ENCODE data around the gene KRT81. TPM values are rescaled to one million over a fixed set of nuclear protein-coding genes. Genes with fewer than 3 reads are reported as not detected.

The KRT81 gene
- total RNA-seq, 1 experiment from 2014 or later = 0.90 TPM

DNA sequence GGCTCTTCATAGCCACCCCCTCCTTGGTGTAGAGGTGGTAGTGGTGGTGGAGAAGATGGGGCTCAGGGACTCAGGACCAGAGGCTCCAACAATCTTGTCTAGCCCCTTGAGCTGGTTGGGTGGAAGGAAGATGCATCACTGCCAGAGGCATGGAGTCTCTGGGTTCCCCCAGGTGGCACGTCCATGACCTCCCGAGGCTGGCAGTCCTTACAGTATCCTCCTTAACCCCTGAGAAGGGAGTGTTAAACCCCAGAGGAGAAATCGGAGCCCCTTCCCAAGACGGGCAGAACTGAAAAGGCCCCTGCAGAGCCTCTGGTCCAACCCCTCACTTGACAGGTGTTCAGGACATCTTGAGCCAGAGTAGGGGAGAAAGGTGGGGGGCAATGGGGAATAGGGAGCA lies 20.8 kb upstream of the KRT81 start:
- TF ChIP-seq, protein P1, sequence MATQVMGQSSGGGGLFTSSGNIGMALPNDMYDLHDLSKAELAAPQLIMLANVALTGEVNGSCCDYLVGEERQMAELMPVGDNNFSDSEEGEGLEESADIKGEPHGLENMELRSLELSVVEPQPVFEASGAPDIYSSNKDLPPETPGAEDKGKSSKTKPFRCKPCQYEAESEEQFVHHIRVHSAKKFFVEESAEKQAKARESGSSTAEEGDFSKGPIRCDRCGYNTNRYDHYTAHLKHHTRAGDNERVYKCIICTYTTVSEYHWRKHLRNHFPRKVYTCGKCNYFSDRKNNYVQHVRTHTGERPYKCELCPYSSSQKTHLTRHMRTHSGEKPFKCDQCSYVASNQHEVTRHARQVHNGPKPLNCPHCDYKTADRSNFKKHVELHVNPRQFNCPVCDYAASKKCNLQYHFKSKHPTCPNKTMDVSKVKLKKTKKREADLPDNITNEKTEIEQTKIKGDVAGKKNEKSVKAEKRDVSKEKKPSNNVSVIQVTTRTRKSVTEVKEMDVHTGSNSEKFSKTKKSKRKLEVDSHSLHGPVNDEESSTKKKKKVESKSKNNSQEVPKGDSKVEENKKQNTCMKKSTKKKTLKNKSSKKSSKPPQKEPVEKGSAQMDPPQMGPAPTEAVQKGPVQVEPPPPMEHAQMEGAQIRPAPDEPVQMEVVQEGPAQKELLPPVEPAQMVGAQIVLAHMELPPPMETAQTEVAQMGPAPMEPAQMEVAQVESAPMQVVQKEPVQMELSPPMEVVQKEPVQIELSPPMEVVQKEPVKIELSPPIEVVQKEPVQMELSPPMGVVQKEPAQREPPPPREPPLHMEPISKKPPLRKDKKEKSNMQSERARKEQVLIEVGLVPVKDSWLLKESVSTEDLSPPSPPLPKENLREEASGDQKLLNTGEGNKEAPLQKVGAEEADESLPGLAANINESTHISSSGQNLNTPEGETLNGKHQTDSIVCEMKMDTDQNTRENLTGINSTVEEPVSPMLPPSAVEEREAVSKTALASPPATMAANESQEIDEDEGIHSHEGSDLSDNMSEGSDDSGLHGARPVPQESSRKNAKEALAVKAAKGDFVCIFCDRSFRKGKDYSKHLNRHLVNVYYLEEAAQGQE (IDR thresholded peaks at IDR 0.05; ENCODE audit: insufficient read depth in 1 of 2, low read depth in 2 of 2, low read length in 1 of 2) = no peak
- no peak for TF ChIP-seq TCF7L2 (IDR thresholded peaks at IDR 0.05; ENCODE audit: low read depth, low read length)
- TF ChIP-seq SIN3A (IDR thresholded peaks at IDR 0.05; ENCODE audit: borderline replicate concordance, insufficient read depth, low read depth, low read length) = no peak
- TF ChIP-seq POLR2AphosphoS5 (IDR thresholded peaks at IDR 0.05; ENCODE audit: low read depth, low read length) = no peak
- TF ChIP-seq, protein P2, sequence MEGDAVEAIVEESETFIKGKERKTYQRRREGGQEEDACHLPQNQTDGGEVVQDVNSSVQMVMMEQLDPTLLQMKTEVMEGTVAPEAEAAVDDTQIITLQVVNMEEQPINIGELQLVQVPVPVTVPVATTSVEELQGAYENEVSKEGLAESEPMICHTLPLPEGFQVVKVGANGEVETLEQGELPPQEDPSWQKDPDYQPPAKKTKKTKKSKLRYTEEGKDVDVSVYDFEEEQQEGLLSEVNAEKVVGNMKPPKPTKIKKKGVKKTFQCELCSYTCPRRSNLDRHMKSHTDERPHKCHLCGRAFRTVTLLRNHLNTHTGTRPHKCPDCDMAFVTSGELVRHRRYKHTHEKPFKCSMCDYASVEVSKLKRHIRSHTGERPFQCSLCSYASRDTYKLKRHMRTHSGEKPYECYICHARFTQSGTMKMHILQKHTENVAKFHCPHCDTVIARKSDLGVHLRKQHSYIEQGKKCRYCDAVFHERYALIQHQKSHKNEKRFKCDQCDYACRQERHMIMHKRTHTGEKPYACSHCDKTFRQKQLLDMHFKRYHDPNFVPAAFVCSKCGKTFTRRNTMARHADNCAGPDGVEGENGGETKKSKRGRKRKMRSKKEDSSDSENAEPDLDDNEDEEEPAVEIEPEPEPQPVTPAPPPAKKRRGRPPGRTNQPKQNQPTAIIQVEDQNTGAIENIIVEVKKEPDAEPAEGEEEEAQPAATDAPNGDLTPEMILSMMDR (IDR thresholded peaks at IDR 0.05) = no peak
- Histone ChIP-seq H3K36me3 (ENCODE audit: control insufficient read depth, insufficient read depth, low read length) (no peaks in the 10 kb centered on the region), H3K4me1 (ENCODE audit: control insufficient read depth, insufficient read depth, low read length) (peaks cover 10% of the 10 kb centered on the region), H3K27me3 (ENCODE audit: control insufficient read depth, insufficient read depth, low read length) (no peaks in the 10 kb centered on the region), H3K27ac (ENCODE audit: low read length) (0 out of 2 replicates have a peak overlapping the region, but pooled peaks have one; percentile 12), H3K4me3 (ENCODE audit: low read depth in 2 of 2, low read length in 2 of 2) (no peak overlapping the region), H3K9me3 (ENCODE audit: control insufficient read depth, insufficient read depth, low read depth, low read length) (no peaks in the 10 kb centered on the region)
- BruUV-seq (replicated peaks) = no TSS peak
- ChIA-PET POLR2A (interaction anchor here (1.1 kb wide), 1 partner anchor 71 kb away, joined by 3 read pairs; no protein-coding TSS in a partner anchor), CTCF (interaction anchor here (1.4 to 1.7 kb wide), 2 partner anchors 16 to 33 kb away, joined by 6 read pairs; no protein-coding TSS in a partner anchor)
- intact Hi-C loops (cut with micrococcal nuclease; ENCODE audit: unreplicated experiment) = no loop called here
- in situ Hi-C loops (cut with HindIII; ENCODE audit: low pct_unique_long_range_greater_than_20kb, low sequenced_read_pairs) = no loop called here
- DNase-seq (ENCODE audit: low read depth, low spot score) = no peak
- ATAC-seq = no peak

DNA sequence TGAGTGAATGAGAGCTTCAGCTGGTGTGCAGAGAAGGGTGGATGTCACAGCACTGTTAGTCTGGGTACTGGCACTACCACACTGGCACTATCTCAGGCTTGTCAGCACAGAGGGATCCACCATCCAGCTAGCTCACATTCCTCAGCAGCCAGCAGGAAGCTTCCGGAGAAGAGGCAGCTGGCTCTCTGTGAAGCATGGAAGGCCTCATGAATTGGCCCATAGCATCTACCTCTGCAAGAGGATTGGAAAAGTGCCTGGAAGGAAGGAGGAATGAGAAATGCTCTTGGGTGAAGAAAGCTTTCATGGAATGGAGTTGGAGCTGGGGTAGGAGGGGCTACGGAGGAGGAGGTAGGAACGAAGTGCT lies 19.9 kb upstream of the KRT81 start:
- Histone ChIP-seq H3K4me1 (ENCODE audit: control insufficient read depth, insufficient read depth, low read length) (peaks cover 10% of the 10 kb centered on the region), H3K27ac (ENCODE audit: low read length) (no peak overlapping the region), H3K36me3 (ENCODE audit: control insufficient read depth, insufficient read depth, low read length) (no peaks in the 10 kb centered on the region), H3K4me3 (ENCODE audit: low read depth in 2 of 2, low read length in 2 of 2) (no peak overlapping the region), H3K9me3 (ENCODE audit: control insufficient read depth, insufficient read depth, low read depth, low read length) (no peaks in the 10 kb centered on the region), H3K27me3 (ENCODE audit: control insufficient read depth, insufficient read depth, low read length) (no peaks in the 10 kb centered on the region)
- ATAC-seq = no peak
- no peak for DNase-seq (ENCODE audit: low read depth, low spot score)
- TF ChIP-seq POLR2AphosphoS5 (IDR thresholded peaks at IDR 0.05; ENCODE audit: low read depth, low read length) (no peak), TCF7L2 (IDR thresholded peaks at IDR 0.05; ENCODE audit: low read depth, low read length) (no peak), SIN3A (IDR thresholded peaks at IDR 0.05; ENCODE audit: borderline replicate concordance, insufficient read depth, low read depth, low read length) (no peak)
- TF ChIP-seq, protein P1 (IDR thresholded peaks at IDR 0.05; ENCODE audit: insufficient read depth in 1 of 2, low read depth in 2 of 2, low read length in 1 of 2) = no peak
- TF ChIP-seq, protein P2 (IDR thresholded peaks at IDR 0.05) = no peak
- no TSS peak for BruUV-seq (replicated peaks)
- ChIA-PET POLR2A (interaction anchor here (1.1 kb wide), 1 partner anchor 70 kb away, joined by 3 read pairs; no protein-coding TSS in a partner anchor), CTCF (interaction anchor here (1.4 to 1.7 kb wide), 2 partner anchors 17 to 32 kb away, joined by 6 read pairs; no protein-coding TSS in a partner anchor)
- in situ Hi-C loops (cut with HindIII; ENCODE audit: low pct_unique_long_range_greater_than_20kb, low sequenced_read_pairs) = no loop called here
- intact Hi-C loops (cut with micrococcal nuclease; ENCODE audit: unreplicated experiment) = no loop called here

Data from Panc1 (cell line).